SJCRH30 (cell line): Measurements from ENCODE around the gene AFAP1L2. TPM values are rescaled to one million over a fixed set of nuclear protein-coding genes. Genes with fewer than 3 reads are reported as not detected.
A peak's percentile ranks its signal among the peaks of the same experiment; 100 is the strongest.

Experiments
- DNase-seq, 2 experiments: peaks; one replicate each; pipeline ENCODE4 v3.0.0-alpha.2; 2015 to 2020
- H3K27ac ChIP-seq: fragments of 250-450 bp; sonication (Bioruptor Pico); 2 replicates; pipeline ENCODE4 v1.5.1; 2020; ENCODE audit warnings: mild to moderate bottlenecking, moderate library complexity
- H3K27me3 ChIP-seq: fragments of 250-450 bp; sonication (Bioruptor Pico); 2 replicates; pipeline ENCODE4 v1.5.1; 2020; ENCODE audit warnings: mild to moderate bottlenecking, moderate library complexity
- H3K36me3 ChIP-seq: fragments of 250-450 bp; sonication (Bioruptor Pico); 2 replicates; pipeline ENCODE4 v1.5.1; 2020; ENCODE audit warnings: mild to moderate bottlenecking, moderate library complexity
- H3K4me1 ChIP-seq: fragments of 250-450 bp; sonication (Bioruptor Pico); 2 replicates; pipeline ENCODE4 v1.5.1; 2020; ENCODE audit warnings: mild to moderate bottlenecking, moderate library complexity
- H3K4me3 ChIP-seq: fragments of 250-450 bp; sonication (Bioruptor Pico); 2 replicates; pipeline ENCODE4 v1.5.1; 2020; ENCODE audit warnings: mild to moderate bottlenecking, moderate library complexity
- H3K9me3 ChIP-seq: fragments of 250-450 bp; sonication (Bioruptor Pico); replicated peaks from 2 replicates; pipeline ENCODE4 v1.5.1; 2020; ENCODE audit warnings: mild to moderate bottlenecking, moderate library complexity
- total RNA-seq: library from RNA; depleted of rRNA; stranded (reverse); fragments of >200 nt; shearing (Covaris generic); gene quantifications from 2 replicates; pipeline ENCODE4 v1.2.3, GENCODE V29; 2014

The AFAP1L2 gene
- total RNA-seq, 1 experiment from 2014 or later = 1.8 TPM

DNA sequence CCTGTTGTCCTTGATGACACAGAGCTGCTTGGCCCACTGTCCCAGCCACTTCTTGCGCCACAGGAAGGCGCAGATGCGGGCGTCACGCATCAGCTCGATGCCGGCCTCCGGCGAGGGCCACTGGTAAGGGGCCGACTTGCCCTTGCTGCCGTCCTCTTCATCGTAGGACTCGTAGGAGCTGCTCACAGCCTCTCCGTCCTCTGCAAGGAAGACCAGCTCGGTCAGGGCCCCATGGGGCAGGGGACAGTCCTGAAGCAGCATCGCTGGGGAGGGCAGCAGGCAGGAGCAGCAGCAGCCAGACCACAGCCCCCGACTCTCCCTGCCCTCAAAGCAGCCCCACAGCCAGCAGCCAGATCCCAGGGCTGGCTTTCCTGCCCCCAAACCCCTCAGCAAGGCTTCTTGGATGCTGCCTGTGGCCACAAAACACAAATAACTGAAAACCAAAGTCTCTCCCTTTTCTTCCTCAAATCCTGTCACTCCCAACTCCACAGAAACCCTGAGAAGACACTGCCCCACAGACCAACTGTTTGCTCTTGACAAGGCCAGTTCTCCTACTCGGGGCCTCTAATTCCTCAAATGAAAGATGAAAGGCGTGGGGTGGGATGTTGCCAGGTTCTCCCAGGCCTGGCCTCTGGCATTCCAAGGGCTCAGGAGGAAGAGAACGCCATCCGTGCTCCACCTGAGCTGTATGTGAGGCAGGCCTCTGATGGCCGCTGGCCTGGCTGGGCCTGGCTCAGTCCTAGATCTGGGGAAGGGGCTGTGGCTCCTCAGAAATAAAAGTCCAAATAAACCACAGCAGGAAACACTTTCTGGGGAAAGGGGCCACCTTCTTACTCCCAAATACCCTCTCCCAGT is 88.5 kb downstream of the AFAP1L2 start:
- Histone ChIP-seq H3K4me3 (no peak overlapping the region), H3K27ac (no peak overlapping the region), H3K4me1 (no peaks in the 10 kb centered on the region), H3K27me3 (no peaks in the 10 kb centered on the region), H3K36me3 (no peaks in the 10 kb centered on the region), H3K9me3 (no peaks in the 10 kb centered on the region)
- no peak for DNase-seq

DNA sequence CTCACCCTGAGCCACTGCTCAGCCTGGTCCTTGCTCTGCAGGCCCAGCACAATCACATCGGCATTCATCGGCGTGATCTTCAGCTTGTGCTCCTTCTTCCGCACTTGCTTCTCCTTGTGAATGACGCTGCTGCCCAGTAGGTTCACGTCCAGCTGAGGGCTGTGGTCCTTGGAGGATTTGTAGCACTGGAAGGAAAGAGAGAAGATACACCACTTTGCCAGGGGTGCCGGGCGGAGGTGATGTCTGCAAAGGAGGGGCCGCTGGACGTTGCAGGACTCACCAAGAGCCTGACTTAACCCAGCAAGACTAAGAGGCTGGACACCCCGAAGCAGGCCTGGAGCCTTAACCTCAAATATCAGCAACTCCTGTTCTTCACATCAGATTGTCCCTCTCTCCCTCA is 90.4 kb downstream of the AFAP1L2 start:
- Histone ChIP-seq H3K4me1 (no peaks in the 10 kb centered on the region), H3K27me3 (no peaks in the 10 kb centered on the region), H3K4me3 (no peak overlapping the region), H3K9me3 (no peaks in the 10 kb centered on the region), H3K36me3 (no peaks in the 10 kb centered on the region), H3K27ac (no peak overlapping the region)
- no peak for DNase-seq

DNA sequence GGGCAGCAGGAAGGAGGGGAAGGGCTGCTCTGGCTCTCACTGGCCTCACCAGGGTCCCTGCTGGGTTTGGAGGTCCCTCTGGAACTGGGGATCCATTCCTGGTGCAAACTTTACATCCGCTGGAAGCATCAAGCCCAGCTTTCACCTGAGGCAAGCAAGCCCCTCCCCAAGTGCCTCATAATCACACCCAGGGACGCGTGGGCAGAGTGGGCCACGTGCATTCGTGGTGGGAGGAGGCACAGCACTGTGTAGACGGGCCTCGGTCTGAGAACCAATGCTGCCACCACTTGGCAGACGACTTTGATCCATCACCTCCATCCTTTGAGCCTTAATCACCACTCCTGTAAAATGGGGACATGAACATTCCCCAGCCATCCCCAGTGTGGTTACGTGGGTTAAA is 91.2 kb downstream of the AFAP1L2 start:
- H3K4me1 ChIP-seq = no peaks in the 10 kb centered on the region
- no peak overlapping the region for H3K27ac ChIP-seq
- H3K27me3 ChIP-seq = no peaks in the 10 kb centered on the region
- DNase-seq = no peak
- H3K36me3 ChIP-seq = no peaks in the 10 kb centered on the region
- no peaks in the 10 kb centered on the region for H3K9me3 ChIP-seq
- H3K4me3 ChIP-seq = no peak overlapping the region

DNA sequence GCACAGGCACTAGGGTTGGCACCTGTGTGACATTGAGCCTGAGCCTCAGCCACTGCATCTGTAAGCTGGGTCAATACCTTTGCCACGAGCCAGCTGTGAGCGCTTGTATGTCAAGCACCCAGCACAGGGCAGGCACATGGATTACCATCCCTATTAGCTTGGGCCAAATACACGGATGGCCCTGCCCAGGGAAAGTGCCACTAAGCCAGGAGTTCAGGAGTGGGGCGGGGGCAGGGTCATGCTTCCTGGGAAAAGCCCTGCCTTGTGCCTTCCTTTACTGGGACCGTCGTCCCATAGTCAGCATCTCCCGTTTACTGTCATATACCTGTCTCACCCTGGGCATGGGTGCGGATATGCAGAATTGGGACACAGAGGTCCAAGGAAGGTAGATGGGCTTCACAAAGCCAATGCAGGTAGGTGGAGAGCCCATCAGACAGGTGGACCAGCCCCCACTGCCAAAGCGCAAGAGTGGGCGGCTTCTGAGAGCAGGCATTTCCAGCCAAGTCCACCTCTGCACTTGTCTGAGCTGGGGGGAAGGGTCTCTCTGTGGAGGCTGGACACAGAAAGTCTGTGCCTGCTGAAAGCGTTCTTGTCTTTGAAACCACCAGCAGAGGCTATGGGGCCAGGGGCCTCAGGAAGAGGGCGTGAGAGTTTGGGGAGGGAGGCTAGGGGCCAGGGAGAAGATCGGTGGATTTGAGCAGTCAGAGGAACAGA is 92.6 kb downstream of the AFAP1L2 start:
- H3K4me3 ChIP-seq = no peak overlapping the region
- no peaks in the 10 kb centered on the region for H3K27me3 ChIP-seq
- no peaks in the 10 kb centered on the region for H3K36me3 ChIP-seq
- no peak for DNase-seq
- H3K9me3 ChIP-seq = no peaks in the 10 kb centered on the region
- no peak overlapping the region for H3K27ac ChIP-seq
- H3K4me1 ChIP-seq = no peaks in the 10 kb centered on the region

DNA sequence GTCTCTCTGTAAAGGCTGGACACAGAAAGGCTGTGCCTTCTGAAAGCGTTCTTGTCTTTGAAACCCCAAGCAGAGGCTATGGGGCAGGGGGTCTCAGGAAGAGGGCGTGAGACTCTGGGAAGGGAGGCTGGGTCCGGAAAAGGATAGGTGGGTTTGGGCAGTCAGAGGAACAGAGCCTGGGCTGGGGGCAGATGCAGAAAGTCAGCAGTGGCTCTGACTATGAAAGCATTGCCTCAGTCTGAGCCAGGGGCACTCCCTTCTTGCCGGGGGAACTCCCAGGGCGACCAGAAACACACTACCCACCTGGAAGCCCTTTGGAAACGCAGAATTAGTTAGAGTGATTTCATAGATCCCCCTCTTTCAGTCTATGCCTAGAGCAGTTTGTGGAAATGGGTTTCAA is 93.3 kb downstream of the AFAP1L2 start:
- no peak for DNase-seq
- H3K27me3 ChIP-seq = no peaks in the 10 kb centered on the region
- H3K9me3 ChIP-seq = no peaks in the 10 kb centered on the region
- H3K4me3 ChIP-seq = no peak overlapping the region
- no peaks in the 10 kb centered on the region for H3K4me1 ChIP-seq
- no peaks in the 10 kb centered on the region for H3K36me3 ChIP-seq
- no peak overlapping the region for H3K27ac ChIP-seq

DNA sequence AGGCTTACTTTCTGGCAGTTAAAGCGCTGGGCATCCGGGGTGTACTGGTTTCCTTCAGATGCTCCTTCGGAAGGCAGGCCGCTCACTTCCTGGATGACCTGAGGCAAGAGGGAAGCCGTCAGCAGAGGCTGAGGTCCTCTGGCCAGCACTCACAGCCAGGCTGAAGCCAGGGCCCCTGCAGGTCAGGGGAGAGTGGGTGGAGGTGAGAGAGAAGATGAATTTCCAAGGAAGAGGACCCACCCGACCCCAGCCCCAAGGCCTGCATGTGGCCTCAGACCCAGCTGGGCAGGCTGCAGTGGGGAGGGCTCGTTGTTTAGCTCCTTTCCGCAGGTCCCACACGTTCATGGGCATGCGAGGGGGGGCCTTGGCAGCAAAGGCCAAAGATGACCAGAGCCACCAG is 94.0 kb downstream of the AFAP1L2 start:
- no peak for DNase-seq
- Histone ChIP-seq H3K4me3 (no peak overlapping the region), H3K27ac (no peak overlapping the region), H3K9me3 (no peaks in the 10 kb centered on the region), H3K36me3 (no peaks in the 10 kb centered on the region), H3K4me1 (no peaks in the 10 kb centered on the region), H3K27me3 (no peaks in the 10 kb centered on the region)

DNA sequence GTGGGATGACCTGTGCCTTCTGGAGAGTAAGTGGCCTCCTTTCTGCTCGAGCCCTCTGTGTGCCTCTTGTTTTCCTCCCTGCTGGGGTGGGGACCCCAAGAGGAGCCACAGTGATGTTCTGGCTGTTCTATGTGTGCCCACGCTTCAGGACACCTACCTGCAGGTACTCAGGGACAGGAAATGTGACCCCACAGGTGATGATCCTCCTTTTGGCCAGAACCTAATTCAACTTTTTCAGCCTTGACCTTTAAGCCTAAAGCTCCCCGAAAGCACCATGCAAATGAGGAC is 95.0 kb downstream of the AFAP1L2 start:
- no peaks in the 10 kb centered on the region for H3K27me3 ChIP-seq
- H3K4me3 ChIP-seq = no peak overlapping the region
- H3K9me3 ChIP-seq = no peaks in the 10 kb centered on the region
- H3K27ac ChIP-seq = no peak overlapping the region
- DNase-seq = no peak
- H3K36me3 ChIP-seq = no peaks in the 10 kb centered on the region
- H3K4me1 ChIP-seq = no peaks in the 10 kb centered on the region

DNA sequence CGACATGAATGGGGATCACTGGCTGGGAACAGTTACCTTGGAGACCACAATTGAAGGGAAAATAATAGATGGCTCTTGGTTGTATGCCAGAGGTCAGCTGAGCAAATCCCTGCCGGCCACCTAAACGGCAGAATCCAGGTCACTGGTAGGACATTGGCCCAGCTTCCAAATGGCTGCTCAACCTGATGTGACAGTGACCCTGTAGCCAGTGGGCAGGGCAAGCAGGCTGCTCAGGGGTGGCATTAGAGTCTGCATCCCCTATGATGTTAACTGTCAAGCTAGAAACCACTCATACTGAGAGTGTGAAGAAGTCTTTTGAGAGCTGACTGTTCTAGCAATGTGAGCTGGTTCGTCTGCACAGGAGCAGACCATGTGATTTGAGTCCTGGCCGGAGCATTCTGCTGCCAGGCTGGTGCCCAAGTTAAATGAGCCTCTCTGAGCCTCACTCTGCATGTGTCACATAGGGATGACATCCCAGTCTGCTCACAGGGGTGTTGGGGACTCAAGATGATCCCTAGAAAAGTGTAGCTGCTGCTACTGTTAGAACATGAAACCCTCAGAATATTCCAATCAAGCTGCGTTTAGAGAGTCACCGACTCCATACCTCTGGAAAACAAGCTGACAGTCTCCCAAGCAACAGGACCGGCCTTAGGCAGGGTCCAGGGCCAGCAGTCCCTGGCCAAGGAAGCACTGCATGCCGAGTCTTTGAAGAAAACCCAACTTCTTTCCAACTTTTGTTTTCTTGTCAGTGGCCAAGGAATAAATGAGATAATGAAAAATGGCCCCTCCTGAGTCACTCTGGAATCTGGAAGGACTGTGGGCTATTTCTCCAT is 95.6 kb downstream of the AFAP1L2 start:
- DNase-seq = no peak
- H3K4me1 ChIP-seq = no peaks in the 10 kb centered on the region
- H3K4me3 ChIP-seq = no peak overlapping the region
- no peaks in the 10 kb centered on the region for H3K9me3 ChIP-seq
- H3K27me3 ChIP-seq = no peaks in the 10 kb centered on the region
- H3K36me3 ChIP-seq = no peaks in the 10 kb centered on the region
- no peak overlapping the region for H3K27ac ChIP-seq

DNA sequence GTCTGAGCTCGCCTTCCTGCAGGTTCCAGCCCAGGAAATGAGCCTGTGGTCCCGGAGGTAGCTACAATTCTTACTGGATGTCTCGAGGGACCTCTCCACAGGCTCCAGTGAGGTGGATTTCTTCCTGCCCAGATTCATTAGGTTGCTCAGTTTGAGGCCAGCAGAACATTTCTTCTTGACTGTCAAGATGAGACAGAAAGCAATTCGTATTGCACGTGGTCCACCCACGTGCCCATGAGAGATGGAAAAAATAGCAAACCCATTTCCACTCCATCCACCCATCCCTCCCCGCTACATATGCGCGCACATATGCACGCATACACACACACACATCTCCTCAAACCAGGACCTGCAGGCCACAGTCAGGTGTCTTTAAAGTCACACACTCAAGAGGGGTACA is 96.6 kb downstream of the AFAP1L2 start:
- DNase-seq = no peak
- Histone ChIP-seq H3K9me3 (no peaks in the 10 kb centered on the region), H3K4me3 (no peak overlapping the region), H3K27ac (no peak overlapping the region), H3K27me3 (no peaks in the 10 kb centered on the region), H3K4me1 (no peaks in the 10 kb centered on the region), H3K36me3 (no peaks in the 10 kb centered on the region)

DNA sequence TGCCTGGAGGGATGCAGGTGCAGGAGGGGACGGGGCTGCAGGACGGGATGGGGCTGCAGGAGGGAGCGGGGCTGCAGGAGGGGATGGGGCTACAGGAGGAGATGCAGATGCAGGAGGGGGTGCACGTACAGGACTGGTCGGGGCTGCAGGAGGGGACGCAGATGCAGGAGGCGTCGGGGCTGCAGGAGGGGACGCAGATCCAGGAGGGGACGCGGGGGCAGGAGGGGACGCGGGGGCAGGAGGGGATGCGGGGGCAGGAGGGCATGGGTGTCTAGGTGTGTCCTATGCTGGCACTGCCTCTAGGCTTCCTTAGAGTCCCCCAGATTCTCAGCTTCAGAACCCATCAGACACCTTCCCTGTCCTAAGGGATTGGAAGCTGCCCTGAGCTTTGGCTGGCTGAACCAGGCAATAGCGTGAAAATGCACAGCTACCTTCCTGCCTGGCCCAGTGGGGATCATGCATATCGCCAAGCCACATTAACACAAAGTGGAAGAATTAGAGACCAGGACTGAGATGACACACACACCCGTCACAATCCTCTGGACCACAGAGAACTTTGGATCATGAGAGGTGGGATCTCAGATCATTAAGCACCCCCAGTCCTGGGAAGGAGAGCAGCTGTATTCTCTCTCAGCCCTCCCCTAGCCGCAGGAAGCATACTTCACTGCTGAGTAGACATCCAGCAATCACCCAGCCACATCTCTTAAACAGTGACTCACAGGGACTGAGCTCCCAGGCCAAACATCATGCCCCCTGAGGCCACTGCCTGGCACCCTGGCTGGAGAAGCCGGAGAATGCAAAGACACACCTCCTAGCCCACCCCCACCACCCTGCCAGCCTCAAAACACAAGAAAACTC is 98.0 kb downstream of the AFAP1L2 start:
- Histone ChIP-seq H3K27me3 (no peaks in the 10 kb centered on the region), H3K4me1 (peaks cover 3% of the 10 kb centered on the region; the same call in 1 of the 2 replicates), H3K9me3 (no peaks in the 10 kb centered on the region), H3K27ac (no peak overlapping the region), H3K36me3 (no peaks in the 10 kb centered on the region), H3K4me3 (no peak overlapping the region)
- DNase-seq = peak; percentile 58 to 60

DNA sequence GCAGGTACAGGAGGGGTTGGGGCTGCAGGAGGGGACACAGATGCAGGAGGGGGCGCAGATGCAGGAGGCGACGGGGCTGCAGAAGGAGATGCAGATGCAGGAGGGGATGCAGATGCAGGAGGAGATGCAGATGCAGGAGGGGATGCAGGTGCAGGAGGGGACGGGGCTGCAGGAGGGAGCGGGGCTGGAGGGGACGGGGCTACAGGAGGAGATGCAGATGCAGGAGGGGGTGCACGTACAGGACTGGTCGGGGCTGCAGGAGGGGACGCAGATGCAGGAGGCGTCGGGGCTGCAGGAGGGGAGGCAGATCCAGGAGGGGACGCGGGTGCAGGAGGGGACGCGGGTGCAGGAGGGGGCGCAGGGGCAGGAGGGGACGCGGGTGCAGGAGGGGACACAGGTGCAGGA is 98.8 kb downstream of the AFAP1L2 start:
- H3K27me3 ChIP-seq = no peaks in the 10 kb centered on the region
- no peaks in the 10 kb centered on the region for H3K36me3 ChIP-seq
- no peaks in the 10 kb centered on the region for H3K9me3 ChIP-seq
- peaks cover 3% of the 10 kb centered on the region; the same call in 1 of the 2 replicates for H3K4me1 ChIP-seq
- H3K27ac ChIP-seq = no peak overlapping the region
- no peak overlapping the region for H3K4me3 ChIP-seq
- DNase-seq = no peak

DNA sequence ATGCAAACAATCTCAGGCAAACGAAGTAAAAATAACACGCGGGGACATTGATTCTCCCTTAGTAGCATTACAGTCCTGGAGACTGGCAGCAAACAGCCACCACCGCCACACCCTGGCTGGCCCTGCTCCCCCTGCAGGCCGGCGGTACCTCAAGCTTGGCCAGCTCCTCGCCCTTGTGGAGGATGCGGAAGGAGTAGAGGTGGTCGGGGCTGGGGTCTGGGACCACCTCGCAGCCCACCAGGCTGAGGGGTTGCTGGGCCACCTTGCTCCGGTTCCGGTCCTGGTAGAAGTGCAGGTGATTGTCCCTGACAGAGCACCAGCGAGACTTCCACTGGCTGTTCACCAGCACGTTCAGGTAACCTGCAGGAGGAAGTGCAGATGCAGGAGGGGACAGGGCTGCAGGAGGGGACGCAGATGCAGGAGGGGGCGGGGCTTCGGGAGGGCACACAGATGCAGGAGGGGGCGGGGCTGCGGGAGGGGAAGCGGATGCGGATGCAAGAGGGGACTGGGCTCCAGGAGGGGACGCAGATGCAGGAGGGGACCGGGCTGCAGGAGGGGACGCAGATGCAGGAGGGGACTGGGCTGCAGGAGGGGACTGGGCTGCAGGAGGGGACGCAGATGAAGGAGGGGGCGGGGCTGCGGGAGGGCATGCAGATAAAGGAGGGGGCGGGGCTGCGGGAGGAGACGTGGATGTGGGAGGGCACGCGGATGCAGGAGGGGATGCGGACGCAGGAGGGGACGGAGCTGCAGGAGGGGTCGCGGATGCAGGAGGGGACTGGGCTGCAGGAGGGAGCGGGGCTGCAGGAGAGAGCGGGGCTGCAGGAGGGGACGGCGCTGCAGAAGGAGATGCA is 99.5 kb downstream of the AFAP1L2 start:
- peak; percentile 60 to 68 for DNase-seq
- no peaks in the 10 kb centered on the region for H3K27me3 ChIP-seq
- no peaks in the 10 kb centered on the region for H3K9me3 ChIP-seq
- peak overlapping the region; percentile 53 for H3K4me3 ChIP-seq
- H3K36me3 ChIP-seq = no peaks in the 10 kb centered on the region
- H3K27ac ChIP-seq = peak overlapping the region; percentile 12; the same call in 1 of the 2 replicates
- H3K4me1 ChIP-seq = peaks cover 3% of the 10 kb centered on the region; the same call in 1 of the 2 replicates

DNA sequence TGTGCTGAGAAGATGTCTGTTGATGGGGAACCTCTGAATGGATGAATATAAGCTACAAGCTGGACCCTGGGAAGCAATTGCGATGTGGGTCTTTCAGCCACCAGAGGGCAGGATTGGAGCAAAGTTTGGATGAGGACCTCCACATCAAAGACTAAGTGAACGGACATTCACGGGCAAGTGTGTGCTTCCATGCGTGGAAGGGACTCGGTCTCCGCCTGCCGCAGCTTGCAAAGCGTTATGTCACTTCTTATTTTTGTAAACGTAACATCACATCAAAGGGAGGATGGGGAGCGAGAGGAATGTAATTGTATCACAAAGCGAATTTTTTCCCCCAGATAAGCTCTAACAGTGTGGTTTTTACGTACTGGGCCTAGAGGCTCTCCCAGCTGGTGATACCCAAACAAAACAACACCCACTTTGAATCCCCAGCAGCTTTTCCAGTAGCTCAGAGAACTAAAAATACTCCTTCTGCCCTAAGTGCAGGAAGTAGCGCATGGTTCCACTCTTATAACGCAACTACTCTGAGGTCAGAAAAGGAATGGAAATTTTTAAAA is 100.2 kb downstream of the AFAP1L2 start:
- Histone ChIP-seq H3K9me3 (no peaks in the 10 kb centered on the region), H3K27me3 (no peaks in the 10 kb centered on the region), H3K4me1 (peaks cover 3% of the 10 kb centered on the region; the same call in 1 of the 2 replicates), H3K36me3 (no peaks in the 10 kb centered on the region), H3K4me3 (peak overlapping the region; percentile 53), H3K27ac (peak overlapping the region; percentile 12; the same call in 1 of the 2 replicates)
- peak; percentile 85 to 96 for DNase-seq
